A549 treated with GW870086 at 1 μM for 4 hours (cell line): ENCODE measurements around the gene CYP2E1. TPM values are rescaled to one million over a fixed set of nuclear protein-coding genes. Genes with fewer than 3 reads are reported as not detected.

Experiments
- total RNA-seq: library from RNA; stranded (reverse); fragments of 200-300 nt; extraction: Qiagen RNA extraction; gene quantifications from 5 replicates; pipeline ENCODE4 v1.2.3, GENCODE V29; 2022; ENCODE audit warnings: low read depth

CYP2E1 gene
- total RNA-seq: 0.16 to 0.32 TPM (median 0.28 TPM) in 4 of 5 replicates, not detected in the other

GRCh38 chr10:133526957-133527588, at the start of gene CYP2E1:
TSS of gene CYP2E1 (plus strand) at chr10:133527363. CDS start at chr10:133527396, 33 bp downstream.

GRCh38 chr10:133565441-133566294, 38.5 kb downstream of the CYP2E1 start, which contains the start of gene SYCE1:
TSS of gene SYCE1 (minus strand) at chr10:133565583. CDS start at chr10:133565529, 54 bp downstream.

Other genes with a start within 250 kb of the CYP2E1 start
- gene TUBGCP2, start 218.5 kb upstream of the CYP2E1 start, total RNA-seq: 31.7 to 47.6 TPM (median 43.1 TPM) in 5 replicates
- gene ZNF511, start 218.4 kb upstream of the CYP2E1 start, total RNA-seq: 57.9 to 86.6 TPM (median 68.6 TPM) in 5 replicates
- 0.46 to 0.95 TPM (median 0.69 TPM) in 5 replicates for gene CALY, start 190.5 kb upstream of the CYP2E1 start, total RNA-seq
- gene PRAP1, start 180.0 kb upstream of the CYP2E1 start, total RNA-seq: not detected in 5 replicates
- 14.1 to 16.7 TPM (median 15.8 TPM) in 5 replicates for gene FUOM, start 169.3 kb upstream of the CYP2E1 start, total RNA-seq
- 134 to 161 TPM (median 147 TPM) in 5 replicates for gene ECHS1, start 154.0 kb upstream of the CYP2E1 start, total RNA-seq
- gene PAOX, start 148.1 kb upstream of the CYP2E1 start, total RNA-seq: 1.4 to 2.1 TPM (median 1.8 TPM) in 5 replicates
- gene MTG1, start 133.2 kb upstream of the CYP2E1 start, total RNA-seq: 42.3 to 53.4 TPM (median 50.6 TPM) in 5 replicates
- 0.18 to 0.47 TPM (median 0.25 TPM) in 5 replicates for gene SPRN, start 102.7 kb upstream of the CYP2E1 start, total RNA-seq
- 0.15 to 0.34 TPM (median 0.21 TPM) in 4 of 5 replicates, not detected in the other for gene SCART1, start 73.4 kb upstream of the CYP2E1 start, total RNA-seq
- not detected in 5 replicates for gene SYCE1, start 38.2 kb downstream of the CYP2E1 start, total RNA-seq
- gene FRG2B, start 99.4 kb downstream of the CYP2E1 start, total RNA-seq: 0.06 to 0.39 TPM in 2 of 5 replicates, not detected in the others